ENCODE results near the gene FANCG. TPM values are rescaled to one million over a fixed set of nuclear protein-coding genes. Genes with fewer than 3 reads are reported as not detected.

Gene FANCG
- total and polyA plus RNA-seq, 2 of the 8 experiments (the other 6 are each of a cell fraction or from before 2014, with no cell fraction given), result 66.6 to 87.1 TPM

GRCh38 chr9:35027860-35028259, 51.9 kb downstream of the FANCG start:
- WGBS, 2 experiments (ENCODE audit: extremely low coverage in 1 of 2, insufficient coverage in 1 of 2, insufficient read length in 1 of 2, insufficient replicate concordance in 2 of 2, low coverage in 1 of 2, low lambda C conversion rate in 2 of 2, missing lambda C conversion rate in 1 of 2), result 75% methylated on average over 1 of the region's 1 CpG; no CpG with 5 or more reads in 1 of the 2 experiments
- Histone ChIP-seq H2BK12ac (ENCODE audit: low read depth, low read length) (no peak overlapping the region), H2AFZ (ENCODE audit: low read length) (no peak overlapping the region), H3K79me1 (ENCODE audit: low read depth, low read length) (no peaks in the 10 kb centered on the region), H2BK5ac (ENCODE audit: low read depth, low read length) (no peak overlapping the region), H3K4me1 (replicated peaks in 1 of 4; ENCODE audit: control insufficient read depth in 3 of 4, insufficient read depth in 4 of 4, low read length in 3 of 4) (peaks cover 0 to 10% (median 3%) of the 10 kb centered on the region in 4 experiments; a peak in 3 of 7 replicates), H3K27me3 (replicated peaks in 1 of 4; ENCODE audit: control insufficient read depth in 3 of 4, extremely low read depth in 1 of 4, insufficient read depth in 3 of 4, low read length in 3 of 4) (no peaks in the 10 kb centered on the region), H4K91ac (replicated peaks; ENCODE audit: insufficient read length, low read length) (no peak overlapping the region), H3K23me2 (ENCODE audit: low read depth, low read length) (no peaks in the 10 kb centered on the region), H4K20me1 (replicated peaks in 1 of 2; ENCODE audit: control insufficient read depth in 1 of 2, insufficient read depth in 2 of 2, low read length in 2 of 2) (no peaks in the 10 kb centered on the region), H3K4me2 (ENCODE audit: insufficient read depth in 1 of 2, low read depth in 2 of 2, low read length in 2 of 2) (no peak overlapping the region), H3K27ac (ENCODE audit: low read depth, low read length) (no peak overlapping the region), H2BK120ac (replicated peaks; ENCODE audit: low read depth, low read length) (no peak overlapping the region), H3K79me2 (ENCODE audit: control insufficient read depth in 1 of 2, insufficient read depth in 2 of 2, low read length in 2 of 2) (no peaks in the 10 kb centered on the region), H3K4me3 (ENCODE audit: extremely low read depth in 1 of 4, insufficient read depth in 2 of 4, low read depth in 3 of 4, low read length in 4 of 4) (no peak overlapping the region), H3K18ac (ENCODE audit: extremely low read depth, low read length) (no peak overlapping the region), H3K23ac (ENCODE audit: insufficient read length) (no peak overlapping the region), H2BK15ac (ENCODE audit: low read length) (no peak overlapping the region), H2AK5ac (ENCODE audit: low read depth, low read length) (no peak overlapping the region), H3K4ac (replicated peaks; ENCODE audit: insufficient read length, low read depth, low read length) (no peak overlapping the region), H3K9ac (replicated peaks in 1 of 4; ENCODE audit: extremely low read depth in 1 of 4, low read depth in 3 of 4, low read length in 3 of 4) (no peak overlapping the region), H3K14ac (ENCODE audit: insufficient read length) (no peak overlapping the region), H3K56ac (replicated peaks; ENCODE audit: insufficient read length, low read depth, low read length) (no peak overlapping the region), H4K8ac (ENCODE audit: extremely low read depth, insufficient read depth, low read length) (no peak overlapping the region), H4K5ac (ENCODE audit: insufficient read length, low read depth, low read length) (no peak overlapping the region), H3K9me3 (ENCODE audit: insufficient read depth in 2 of 2, low read depth in 1 of 2, low read length in 1 of 2) (peaks cover 16 to 18% of the 10 kb centered on the region in 2 experiments), H2BK20ac (ENCODE audit: low read length) (no peak overlapping the region), H3K36me3 (ENCODE audit: control insufficient read depth in 2 of 4, insufficient read depth in 4 of 4, low read length in 3 of 4) (peaks cover 0 to 3% (median 0%) of the 10 kb centered on the region in 4 experiments; a peak in 1 of 8 replicates)
- TF ChIP-seq RBBP5 (IDR thresholded peaks at IDR 0.05; ENCODE audit: borderline replicate concordance, low read depth, low read length), result no peak
- no peak for TF ChIP-seq FOSL1 (IDR thresholded peaks at IDR 0.05; ENCODE audit: insufficient read depth, low read depth, low read length)
- no peak for TF ChIP-seq CREB1 (IDR thresholded peaks at IDR 0.05)
- TF ChIP-seq RFX5 (IDR thresholded peaks at IDR 0.05; ENCODE audit: borderline replicate concordance, low read depth, low read length), result no peak
- TF ChIP-seq POLR2AphosphoS5 (IDR thresholded peaks at IDR 0.05; ENCODE audit: low read depth, low read length), result no peak
- TF ChIP-seq CHD1 (IDR thresholded peaks at IDR 0.05; ENCODE audit: low read depth, low read length), result no peak
- no peak for TF ChIP-seq YY1 (IDR thresholded peaks at IDR 0.05; ENCODE audit: low read depth, low read length)
- no peak for TF ChIP-seq TAF7 (optimal IDR thresholded peaks at IDR 0.05; ENCODE audit: borderline replicate concordance, low read depth, low read length)
- TF ChIP-seq GTF2F1 (IDR thresholded peaks at IDR 0.05; ENCODE audit: borderline replicate concordance, low read depth, low read length), result no peak
- no peak for TF ChIP-seq SP1 (IDR thresholded peaks at IDR 0.05; ENCODE audit: low read depth, low read length)
- no peak for TF ChIP-seq HDAC6 (IDR thresholded peaks at IDR 0.05; ENCODE audit: low read depth, low read length)
- TF ChIP-seq NRF1 (IDR thresholded peaks at IDR 0.05; ENCODE audit: low read depth, low read length), result no peak
- TF ChIP-seq PHF8 (conservative IDR thresholded peaks at IDR 0.05; ENCODE audit: low read depth, low read length), result no peak
- TF ChIP-seq JUN (IDR thresholded peaks at IDR 0.05; ENCODE audit: low read depth, low read length), result no peak
- no peak for TF ChIP-seq KDM5A (IDR thresholded peaks at IDR 0.05; ENCODE audit: low read length)
- no peak for DNase-seq (ENCODE audit: low read depth in 1 of 2, low spot score in 2 of 2)
- ChIA-PET POLR2A (ENCODE audit: partially characterized antibody) (interaction anchor here (0.9 to 1.8 kb wide), 10 partner anchors 17 to 55 kb away, joined by 3 to 8 read pairs (median 4); partner anchors contain the start of genes FANCG and VCP), CTCF (ENCODE audit: partially characterized antibody) (interaction anchor here (0.8 to 3.0 kb wide), 8 partner anchors 8 to 242 kb away, joined by 3 to 14 read pairs (median 8); no protein-coding TSS in a partner anchor)
- no peak for FAIRE-seq

All from H1 (cell line).